Uterus (tissue), 2 donors: Measurements from ENCODE around the gene C22orf39.

ENCODE experiments used
- CTCF ChIP-seq, 4 experiments: fragments of 200-600 bp in 2 of 4; fragments of 450-650 bp in 2 of 4; sonication (generic) in 2 of 4; IDR thresholded peaks; one replicate each; pipeline ENCODE4 v1.5.1; 2016 to 2019; ENCODE audit warnings: antibody characterized with exemption in 4 of 4, mild to moderate bottlenecking in 2 of 4, moderate library complexity in 1 of 4
- POLR2A ChIP-seq, 2 donors: fragments of 450-650 bp; IDR thresholded peaks; one replicate each; pipeline ENCODE4 v1.6.1; 2016; ENCODE audit warnings: antibody characterized with exemption in 2 of 2, mild to moderate bottlenecking in 1 of 2, moderate library complexity in 1 of 2

GRCh38 chr22:19463008-19463407 is 15.5 kb upstream of the C22orf39 start:
- TF ChIP-seq CTCF (IDR thresholded peaks at IDR 0.05) (no peak), POLR2A (IDR thresholded peaks at IDR 0.05) (no peak)
